Measurements from ENCODE around the gene QSOX2.

- TF ChIP-seq CTCF (IDR thresholded peaks at IDR 0.05 in 8 of 11, conservative IDR thresholded peaks at IDR 0.05 in 3 of 11) (no peak), POLR2AphosphoS5 (IDR thresholded peaks at IDR 0.05) (no peak), POLR2A (IDR thresholded peaks at IDR 0.05) (no peak)
Measured at GRCh38 chr9:136175616-136176197, 69.9 kb downstream of the QSOX2 start.
